Epithelial cell of prostate (primary cell): ENCODE data around the gene BPIFB2.
"Not testable (repeated sequence)": the region's sequence is repeated elsewhere in the genome, so short reads cannot be mapped to it uniquely, and the experiment has no call there.

Experiments used
- DNase-seq: peaks from one replicate; pipeline ENCODE4 v3.0.0-alpha.2; 2011; ENCODE audit warnings: low read depth, low spot score
- H3K27ac ChIP-seq: fragments of 450-650 bp; 2 replicates; pipeline ENCODE4 v1.5.1; 2017; ENCODE audit warnings: mild to moderate bottlenecking

BPIFB2 gene

DNA sequence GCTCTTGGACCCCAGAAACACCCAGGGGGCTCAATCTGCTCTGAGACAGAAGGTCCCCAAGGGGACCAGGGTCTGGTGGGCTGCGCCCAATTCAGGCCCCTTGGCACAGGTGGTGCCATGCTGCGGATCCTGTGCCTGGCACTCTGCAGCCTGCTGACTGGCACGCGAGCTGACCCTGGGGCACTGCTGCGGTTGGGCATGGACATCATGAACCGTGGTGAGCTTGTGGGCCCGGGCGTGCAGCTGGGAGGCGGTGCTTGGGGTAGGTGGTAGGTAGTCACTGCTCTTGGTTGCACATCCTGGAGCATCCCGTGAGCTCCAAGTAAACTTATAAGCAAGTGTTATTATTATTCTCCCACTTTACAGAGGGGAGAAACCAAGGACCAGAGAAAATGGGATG, 24.0 kb downstream of the BPIFB2 start, which contains the start of gene BPIFB6:
BPIFB6 (plus strand) TSS at position 118 of the 400 bp plus-strand sequence; CDS start at position 118, 0 bp downstream.
- H3K27ac ChIP-seq, result no peak within 1 kb of the TSS
- DNase-seq, result no peak

DNA sequence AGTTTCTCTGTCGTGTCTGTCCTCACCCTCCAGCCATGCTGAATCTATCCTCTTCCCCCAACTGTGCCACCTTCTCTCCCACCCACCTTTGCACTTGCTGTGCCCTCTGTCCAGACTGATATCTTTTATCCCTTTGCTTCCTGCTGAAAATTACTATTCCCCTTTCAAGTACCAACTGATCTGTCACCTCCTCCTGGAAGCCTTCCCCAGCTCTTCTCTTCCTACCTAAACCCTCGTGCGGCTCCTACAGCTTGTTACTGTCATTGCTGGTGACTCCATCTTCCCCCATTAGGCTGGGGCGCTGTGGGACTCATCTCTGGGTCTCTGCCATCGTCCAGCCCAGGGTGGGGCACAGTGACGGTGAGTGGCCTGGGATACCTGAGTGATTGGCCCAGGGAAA, 25.1 kb downstream of the BPIFB2 start:
- DNase-seq, result no peak
- no peak overlapping the region for H3K27ac ChIP-seq

DNA sequence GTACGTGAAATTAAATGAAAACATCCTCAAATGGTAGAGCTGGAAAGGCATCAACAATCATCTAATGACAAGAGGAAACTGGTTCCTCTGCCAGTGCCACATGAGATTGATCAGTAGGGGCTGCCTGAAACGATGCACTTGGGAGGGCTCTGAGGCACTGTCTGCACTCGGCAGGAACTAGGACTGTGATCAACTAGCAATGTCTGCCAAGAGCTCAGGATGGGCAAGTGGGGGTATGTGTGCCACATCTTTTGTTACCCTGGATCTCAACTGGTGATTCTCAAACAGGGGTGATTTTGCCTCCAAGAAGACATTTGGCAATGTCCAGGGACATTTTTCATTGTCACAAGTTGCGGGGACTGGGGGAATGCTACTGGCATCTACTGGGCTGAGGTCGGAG, 25.9 kb downstream of the BPIFB2 start:
- DNase-seq, result no peak
- H3K27ac ChIP-seq, result no peak overlapping the region

DNA sequence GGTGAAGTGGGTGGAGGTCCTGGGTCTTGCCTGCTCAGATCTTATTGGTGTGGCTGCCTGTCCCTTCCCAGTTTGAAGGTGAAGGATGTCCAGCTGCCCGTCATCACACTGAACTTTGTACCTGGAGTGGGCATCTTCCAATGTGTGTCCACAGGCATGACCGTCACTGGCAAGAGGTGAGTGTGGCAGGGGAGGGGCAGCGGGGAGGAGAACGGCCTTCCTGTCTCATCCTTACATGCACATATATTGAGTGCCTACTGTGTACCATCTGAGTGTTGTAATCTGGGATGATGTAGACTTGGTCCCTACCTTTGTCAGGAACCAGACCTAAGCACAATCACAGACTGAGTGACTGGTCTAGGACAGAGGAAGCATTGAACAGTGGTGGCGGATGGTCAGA, 26.6 kb downstream of the BPIFB2 start:
- H3K27ac ChIP-seq, result no peak overlapping the region
- DNase-seq, result no peak

DNA sequence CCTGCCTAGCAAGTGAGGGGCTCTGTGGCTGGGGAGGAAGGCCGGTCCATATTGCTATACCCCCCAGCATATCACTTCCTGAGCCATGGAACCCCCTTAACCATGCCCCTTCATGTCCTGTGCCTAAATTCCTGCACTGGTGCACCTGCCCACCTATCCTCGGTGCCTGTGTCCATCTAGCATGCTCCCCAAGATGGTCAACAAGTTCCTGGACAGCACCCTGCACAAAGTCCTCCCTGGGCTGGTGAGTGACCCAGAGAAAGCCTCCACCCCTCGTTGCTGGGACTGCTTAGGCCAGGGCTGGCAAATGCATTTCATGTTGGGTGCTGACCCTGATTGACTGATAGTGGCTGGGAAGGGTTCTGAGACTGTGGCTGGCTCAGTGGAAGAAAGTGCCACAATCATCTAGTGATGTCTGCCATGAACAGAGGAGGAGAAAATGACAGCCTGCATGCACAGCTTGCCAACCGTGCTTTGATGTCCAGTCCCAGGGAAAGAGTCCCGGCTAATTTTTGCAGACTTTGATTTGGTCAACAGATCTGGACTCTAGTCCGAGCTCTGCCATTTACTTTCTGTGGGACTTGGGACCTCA, 27.5 kb downstream of the BPIFB2 start:
- no peak for DNase-seq

DNA sequence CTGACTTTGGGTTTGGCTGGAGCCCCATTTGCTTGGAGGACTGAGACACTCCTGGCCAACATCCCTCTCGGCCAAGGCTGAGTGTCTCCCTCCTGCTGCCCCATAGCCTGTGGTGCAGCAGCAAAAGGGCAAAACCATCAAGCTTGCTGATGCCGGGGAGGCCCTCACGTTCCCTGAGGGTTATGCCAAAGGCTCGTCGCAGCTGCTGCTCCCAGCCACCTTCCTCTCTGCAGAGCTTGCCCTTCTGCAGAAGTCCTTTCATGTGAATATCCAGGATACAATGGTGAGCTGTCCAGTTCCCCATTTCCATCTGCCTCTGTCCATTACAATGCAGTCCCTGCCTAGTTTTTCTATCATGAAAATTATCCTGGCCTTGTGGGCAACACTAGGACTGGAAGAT, 30.0 kb downstream of the BPIFB2 start:
- DNase-seq, result no peak
- no peak overlapping the region for H3K27ac ChIP-seq

More for the DNA sequence above, 27.5 kb downstream of the BPIFB2 start:
- no peak overlapping the region for H3K27ac ChIP-seq

DNA sequence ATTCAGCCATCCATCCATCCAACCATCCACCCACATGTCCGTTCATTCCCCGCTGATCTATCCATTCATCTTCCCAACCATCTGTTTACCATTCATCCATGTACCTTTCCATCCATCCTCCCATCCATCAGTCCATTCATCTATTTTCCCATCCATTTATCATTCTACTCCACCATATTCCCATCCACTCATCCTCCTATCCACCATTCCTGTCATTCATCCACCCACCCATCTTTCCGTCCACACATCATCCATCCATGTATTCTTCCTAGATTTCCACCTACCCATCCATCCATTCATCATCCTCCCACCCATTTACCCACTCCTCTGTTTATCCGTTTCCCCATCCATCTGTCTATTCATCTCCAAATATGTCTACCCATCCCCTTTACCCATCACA, 30.7 kb downstream of the BPIFB2 start:
- DNase-seq, result no peak
- no peak overlapping the region for H3K27ac ChIP-seq

DNA sequence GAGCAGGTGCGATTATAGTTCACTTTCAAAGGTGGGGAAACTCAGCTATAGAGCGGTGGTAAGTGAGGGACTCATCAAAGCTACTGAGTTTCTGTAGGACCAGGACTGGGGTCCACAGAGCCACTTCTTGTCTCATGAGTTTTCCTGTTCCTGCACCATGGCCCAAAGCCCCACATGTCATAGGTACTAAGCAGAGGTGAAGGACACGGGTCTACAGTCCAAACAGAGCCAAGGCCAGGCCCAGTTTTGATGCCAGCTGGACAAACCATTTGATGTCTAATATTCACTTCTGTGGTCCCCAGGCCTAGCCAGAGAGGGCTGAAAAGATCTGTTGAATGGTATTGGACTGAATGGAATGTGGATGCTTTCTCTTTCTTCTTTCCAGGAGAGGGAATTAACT, 34.9 kb downstream of the BPIFB2 start:
- no peak for DNase-seq
- no peak overlapping the region for H3K27ac ChIP-seq

DNA sequence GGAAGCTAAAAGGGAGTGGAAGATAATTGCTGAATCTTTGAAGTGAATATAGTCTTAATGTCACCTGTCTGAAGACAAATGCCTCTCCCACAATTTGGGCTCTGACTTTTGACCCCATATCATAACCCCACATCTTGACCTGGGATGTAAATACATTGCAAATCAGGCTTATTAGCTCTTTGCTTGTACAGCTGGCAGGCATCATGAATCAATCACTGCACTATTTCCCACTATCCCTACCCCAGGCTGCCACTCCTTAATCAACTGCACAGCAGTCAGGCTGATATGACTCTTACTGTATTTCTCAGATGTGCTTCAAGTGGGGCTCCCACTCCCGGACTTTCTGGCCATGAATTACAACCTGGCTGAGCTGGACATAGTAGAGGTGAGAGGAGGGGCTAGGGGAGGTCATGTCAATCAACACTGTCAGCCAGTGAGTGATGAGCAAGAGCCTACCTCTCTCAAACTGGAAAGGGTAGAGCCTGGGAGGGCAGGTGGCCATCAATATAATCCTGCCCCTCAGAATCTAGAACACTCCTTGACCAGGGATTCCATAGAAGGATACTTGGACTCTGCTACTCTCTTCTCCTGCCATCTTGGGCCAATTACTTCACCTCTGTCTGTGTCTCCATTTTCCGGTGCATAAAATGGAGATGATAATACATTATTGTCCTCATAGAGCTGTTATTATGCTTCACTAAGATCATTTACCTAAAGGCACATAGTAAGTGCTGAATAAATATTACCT, 35.7 kb downstream of the BPIFB2 start:
- no peak overlapping the region for H3K27ac ChIP-seq
- no peak for DNase-seq

DNA sequence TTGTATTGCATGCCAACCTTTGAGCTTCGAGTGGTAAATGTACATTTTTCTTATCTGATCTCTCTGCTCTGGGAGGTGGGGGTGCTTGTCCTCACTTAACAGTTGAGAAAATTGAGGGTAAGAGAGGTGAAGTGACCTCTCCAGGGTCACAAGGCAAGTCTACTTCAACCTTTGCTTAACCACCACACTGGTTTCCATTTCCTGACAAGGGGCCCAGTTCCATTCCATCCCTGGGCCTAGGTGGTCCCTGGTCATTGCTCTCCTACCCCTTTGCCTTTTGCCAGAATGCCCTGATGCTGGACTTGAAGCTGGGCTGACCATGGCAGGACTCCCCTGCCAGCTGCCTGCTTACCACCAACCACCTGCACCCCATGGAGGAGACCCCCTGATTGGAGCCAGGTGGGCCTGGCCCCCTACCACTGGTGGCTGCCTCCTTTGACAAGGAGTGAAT, 36.3 kb downstream of the BPIFB2 start:
- no peak overlapping the region for H3K27ac ChIP-seq
- no peak for DNase-seq

DNA sequence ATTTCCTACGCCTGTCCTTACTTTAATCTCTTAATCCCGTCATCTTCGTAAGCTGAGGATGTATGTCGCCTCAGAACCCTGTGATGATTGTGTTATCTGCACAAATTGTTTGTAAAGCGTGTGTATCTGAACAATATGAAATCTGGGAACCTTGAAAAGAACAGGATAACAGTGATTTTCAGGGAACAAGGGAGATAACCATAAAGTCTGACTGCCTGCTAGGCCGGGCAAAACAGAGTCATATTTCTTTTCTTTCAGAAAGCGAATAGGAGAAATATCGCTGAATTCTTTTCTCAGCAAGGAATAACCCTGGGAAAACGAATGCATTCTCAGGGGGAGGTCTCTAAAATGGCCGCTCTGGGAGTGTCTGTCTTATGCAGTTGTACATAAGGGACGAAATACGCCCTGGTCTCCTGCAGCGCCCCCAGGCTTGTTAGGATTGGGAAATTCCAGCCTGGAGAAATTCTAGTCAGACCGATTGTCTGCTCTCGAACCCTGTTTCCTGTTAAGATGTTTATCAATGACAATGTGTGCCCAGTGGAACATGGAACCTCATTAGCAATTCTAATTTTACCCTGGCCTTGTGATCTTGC, 37.7 kb downstream of the BPIFB2 start:
- not testable (repeated sequence) for DNase-seq, H3K27ac ChIP-seq

DNA sequence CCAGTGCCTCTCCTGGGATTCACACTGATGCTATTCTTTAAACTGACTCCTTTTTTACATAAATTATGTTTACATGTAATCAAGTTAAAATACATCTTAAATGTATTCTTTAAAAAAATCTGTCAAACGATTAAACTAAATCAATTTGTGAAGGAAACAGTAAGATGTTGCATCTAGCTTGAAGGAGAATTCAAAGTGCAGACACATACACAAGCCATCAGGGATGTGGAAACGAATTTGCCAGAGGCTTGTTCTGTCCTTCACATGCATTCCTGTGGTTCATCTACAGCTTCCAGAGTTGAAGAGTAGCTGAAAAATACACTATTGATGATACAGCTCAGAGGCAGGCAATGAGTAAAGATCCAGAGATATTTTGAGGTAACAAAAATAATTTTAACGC, 38.9 kb downstream of the BPIFB2 start:
- H3K27ac ChIP-seq, result no peak overlapping the region
- DNase-seq, result no peak

DNA sequence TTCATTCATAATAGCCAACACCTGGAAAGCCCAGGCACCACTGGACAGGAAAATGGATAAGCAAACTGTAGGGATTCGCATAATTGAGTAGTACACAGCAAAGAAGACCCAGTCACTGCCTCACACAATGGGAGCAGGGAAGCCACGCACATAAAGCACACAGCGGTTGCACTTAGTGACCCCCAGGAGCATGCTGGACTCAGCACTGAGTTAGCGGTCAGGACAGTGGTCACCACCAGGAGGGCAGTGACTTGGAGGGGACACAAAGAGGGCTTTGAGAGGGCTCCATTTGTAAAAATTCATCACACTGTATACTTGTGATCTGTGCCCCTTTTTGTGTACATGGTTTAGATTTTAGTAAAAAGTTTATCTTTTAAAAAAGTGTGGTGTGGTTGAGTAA, 43.8 kb downstream of the BPIFB2 start:
- no peak overlapping the region for H3K27ac ChIP-seq
- DNase-seq, result no peak

DNA sequence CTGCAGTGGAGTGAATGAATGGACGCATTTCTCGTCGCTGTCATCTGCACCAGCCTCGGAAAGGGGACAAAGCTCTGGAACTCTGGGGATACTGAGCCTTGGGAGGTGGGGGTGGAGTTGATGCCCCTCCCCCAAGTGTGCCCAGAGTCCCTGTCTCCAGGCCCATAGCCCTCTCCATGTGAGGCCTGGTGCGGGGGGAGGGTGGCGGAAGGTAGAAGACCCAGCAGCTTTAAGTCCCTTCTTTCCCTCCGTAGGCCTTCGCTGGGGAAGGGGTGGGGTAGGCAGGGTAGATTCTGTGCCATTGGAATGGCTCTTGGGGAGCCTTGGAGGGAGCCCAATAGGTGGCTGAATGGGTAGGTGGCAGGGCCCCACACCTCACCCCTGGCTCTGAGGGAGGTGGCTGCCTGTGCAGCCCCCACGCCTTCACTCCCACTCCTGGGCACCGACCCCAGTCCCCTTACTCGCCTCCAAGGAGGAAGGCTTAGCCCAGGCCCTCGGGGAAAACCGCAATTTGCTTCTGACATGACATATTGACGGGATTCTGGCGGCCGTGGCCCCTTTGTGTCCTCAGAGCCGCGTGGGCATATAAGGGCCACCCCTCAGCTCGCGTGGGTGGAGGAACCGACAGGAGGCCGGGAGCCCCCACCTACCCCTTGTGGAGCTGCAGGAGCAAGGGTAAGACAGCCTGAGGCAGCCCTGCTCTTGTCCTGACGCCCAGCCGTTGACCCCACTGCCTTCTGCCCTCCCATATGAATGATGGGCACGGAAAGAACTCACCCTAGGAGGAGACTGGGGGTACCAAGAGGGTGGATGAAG, 46.0 kb downstream of the BPIFB2 start, which contains the start of gene BPIFB3:
BPIFB3 (plus strand) TSS at position 613 of the 816 bp plus-strand sequence. CDS start 1,533 bp downstream, outside the sequence.
- no peak within 1 kb of the TSS for H3K27ac ChIP-seq
- no peak for DNase-seq

DNA sequence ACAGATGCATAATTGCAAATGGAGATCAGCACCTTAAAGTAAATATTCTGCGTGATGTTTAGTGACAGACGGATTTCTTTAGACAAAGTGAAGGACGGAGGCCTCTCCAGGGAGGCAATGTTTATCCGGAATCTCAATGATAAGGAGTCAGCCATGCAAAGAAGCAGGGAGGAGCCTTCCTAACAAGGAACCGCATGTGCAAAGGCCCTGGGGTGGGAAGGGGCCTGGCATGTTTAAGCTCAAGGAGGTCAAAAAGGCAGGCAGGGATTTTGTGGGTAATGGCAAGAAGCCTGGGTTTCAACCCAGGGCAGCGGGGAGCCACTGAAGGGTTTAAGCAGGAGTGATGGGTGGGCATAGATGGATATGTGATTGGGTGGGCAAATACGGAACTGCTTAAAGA, 46.9 kb downstream of the BPIFB2 start:
- DNase-seq, result no peak
- H3K27ac ChIP-seq, result no peak overlapping the region

DNA sequence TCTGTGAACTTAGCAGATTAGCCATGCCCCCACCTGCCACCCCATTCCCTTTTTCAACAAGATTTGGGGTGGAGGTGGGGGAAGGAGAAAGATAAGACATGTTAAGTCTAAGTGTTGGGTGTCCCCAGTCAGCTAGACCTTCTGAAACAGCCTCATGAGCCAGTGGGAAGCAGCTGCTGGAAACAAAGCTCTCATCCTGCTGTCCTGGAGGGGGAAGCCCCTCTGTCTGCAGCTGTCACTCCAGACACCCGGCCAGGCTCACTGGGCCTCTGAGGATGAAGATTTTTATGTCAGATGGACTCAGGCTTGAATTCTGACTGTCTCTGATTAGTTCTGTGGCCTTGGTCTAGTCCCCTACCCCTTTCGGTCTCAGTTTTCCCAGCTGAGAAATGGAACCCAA, 47.3 kb downstream of the BPIFB2 start:
- no peak for DNase-seq
- no peak overlapping the region for H3K27ac ChIP-seq

DNA sequence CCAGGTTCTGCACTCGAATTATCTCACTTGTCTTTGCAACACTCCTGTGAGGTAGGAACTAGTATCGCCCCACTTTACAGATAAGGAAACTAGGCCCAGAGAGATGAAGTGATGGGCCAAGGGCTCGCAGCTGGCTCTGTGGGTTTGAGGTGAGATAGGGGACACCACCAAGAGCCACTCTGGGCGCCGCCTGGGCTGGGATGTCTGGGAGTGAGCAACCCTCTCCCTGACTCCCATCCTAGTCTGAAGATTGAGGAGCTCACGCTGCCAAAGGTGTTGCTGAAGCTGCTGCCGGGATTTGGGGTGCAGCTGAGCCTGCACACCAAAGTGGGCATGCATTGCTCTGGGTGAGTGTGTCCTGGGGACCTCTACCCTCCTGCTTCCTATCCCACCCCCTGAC, 51.6 kb downstream of the BPIFB2 start:
- no peak for DNase-seq
- H3K27ac ChIP-seq, result no peak overlapping the region

DNA sequence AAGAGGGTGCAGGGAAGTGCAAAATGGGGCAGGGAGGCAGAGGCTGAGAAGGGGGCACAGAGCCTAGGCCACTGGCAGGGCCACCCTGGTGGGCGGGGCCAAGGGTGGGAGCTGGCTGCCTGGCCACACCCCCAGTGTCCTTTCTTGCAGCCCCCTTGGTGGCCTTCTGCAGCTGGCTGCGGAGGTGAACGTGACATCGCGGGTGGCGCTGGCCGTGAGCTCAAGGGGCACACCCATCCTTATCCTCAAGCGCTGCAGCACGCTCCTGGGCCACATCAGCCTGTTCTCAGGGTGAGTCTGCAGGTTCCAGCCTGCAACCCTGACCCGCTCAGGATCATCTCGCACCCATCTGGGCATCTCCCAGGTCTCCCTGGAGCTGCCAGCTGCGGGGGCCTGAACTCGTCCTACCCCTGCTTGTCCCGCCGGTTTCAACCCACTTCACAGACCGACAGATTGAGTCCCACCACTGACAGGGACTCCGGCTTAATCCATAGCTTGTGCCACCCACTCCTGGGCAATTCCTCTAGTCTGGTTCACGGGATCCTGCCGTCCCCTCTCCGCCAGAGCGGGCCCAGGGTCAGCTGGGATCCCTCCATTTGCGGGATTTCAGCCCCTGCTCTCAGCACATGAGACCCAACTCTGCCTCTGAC, 52.4 kb downstream of the BPIFB2 start:
- DNase-seq, result no peak
- H3K27ac ChIP-seq, result no peak overlapping the region

DNA sequence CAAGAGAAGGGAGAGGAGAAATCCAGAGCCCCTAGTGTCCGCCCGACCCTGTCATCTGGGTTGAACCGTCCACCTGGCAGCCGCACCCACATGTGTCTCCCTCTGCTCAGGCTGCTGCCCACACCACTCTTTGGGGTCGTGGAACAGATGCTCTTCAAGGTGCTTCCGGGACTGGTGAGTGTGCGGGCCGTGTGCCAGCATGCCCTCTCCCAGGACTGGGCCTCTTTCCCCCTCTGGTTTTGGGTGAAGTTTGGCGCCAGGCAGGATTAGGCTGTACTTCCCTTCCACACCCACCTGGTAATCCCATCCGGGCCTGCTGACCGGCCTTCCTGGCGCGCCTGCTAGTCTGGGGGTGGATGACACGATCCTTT, 54.1 kb downstream of the BPIFB2 start:
- no peak overlapping the region for H3K27ac ChIP-seq

DNA sequence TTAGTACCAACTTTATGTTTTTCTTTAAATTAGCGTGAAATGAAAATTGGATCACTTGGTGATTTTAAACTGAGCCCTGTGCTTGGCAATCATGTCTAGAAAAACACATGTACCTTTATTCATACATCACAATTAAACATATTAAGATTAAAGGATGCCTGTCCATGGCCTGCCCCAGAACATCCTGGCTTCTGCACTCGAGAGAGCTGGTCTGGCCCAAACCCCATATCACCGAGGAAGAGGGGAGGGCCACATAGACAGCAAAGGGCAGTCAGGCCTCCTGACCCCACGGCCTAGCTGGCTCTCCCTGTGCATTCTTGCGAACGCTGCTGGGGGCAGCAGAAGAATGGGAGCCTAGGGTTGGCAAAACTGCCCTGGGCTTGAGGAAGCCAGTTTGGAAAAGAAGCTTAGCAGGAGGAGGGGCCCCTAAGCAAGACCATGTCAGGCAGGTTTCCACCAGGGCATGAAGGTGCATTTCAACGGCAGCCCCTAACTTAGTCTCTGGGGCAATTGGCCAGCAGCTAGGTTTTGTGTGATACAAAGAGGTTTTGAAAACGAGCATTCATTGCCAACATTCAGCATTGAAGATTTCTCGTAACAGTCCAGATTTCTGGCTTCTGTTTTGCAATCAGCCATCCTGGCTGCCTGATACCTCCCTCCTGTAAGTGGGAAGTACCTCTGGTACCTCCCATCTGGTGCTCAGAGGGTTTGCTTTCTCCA, 54.8 kb downstream of the BPIFB2 start:
- no peak overlapping the region for H3K27ac ChIP-seq
- DNase-seq, result no peak

More for the DNA sequence above, 54.1 kb downstream of the BPIFB2 start:
- DNase-seq, result no peak
